Ovary (tissue), 9 donors: Measurements from ENCODE around the gene PLXNA2. TPM values are rescaled to one million over a fixed set of nuclear protein-coding genes. Genes with fewer than 3 reads are reported as not detected.

Experiments
- DNase-seq, 5 donors: peaks; one replicate each; pipeline ENCODE4 v3.0.0-alpha.2; 2019 to 2020
- H3K27ac ChIP-seq, 2 donors: fragments of 200-600 bp; one replicate each; pipeline versions ENCODE4 v1.5.1 to v1.8.0; 2019 to 2022
- H3K27me3 ChIP-seq: fragments of 200-600 bp; one replicate; pipeline ENCODE4 v1.8.0; 2022
- H3K36me3 ChIP-seq: fragments of 200-600 bp; sonication (generic); one replicate; pipeline ENCODE4 v1.5.1; 2019
- H3K4me1 ChIP-seq: one replicate; pipeline ENCODE4 v1.8.1; 2013; ENCODE audit warnings: mild to moderate bottlenecking, moderate library complexity; ENCODE audit not compliant: insufficient read depth
- H3K4me3 ChIP-seq: fragments of 200-600 bp; sonication (generic); one replicate; pipeline ENCODE4 v1.5.1; 2017
- H3K9me3 ChIP-seq, 2 donors: fragments of 200-600 bp in 1 of 2; sonication (generic) in 1 of 2; one replicate each; pipeline versions ENCODE4 v1.5.1 to v1.8.1; 2013 to 2019; ENCODE audit warnings: mild to moderate bottlenecking in 1 of 2, moderate library complexity in 1 of 2
- EP300 ChIP-seq: sonication (generic); formaldehyde crosslinking; IDR thresholded peaks from one replicate; pipeline ENCODE4 v1.6.1; 2017; ENCODE audit warnings: antibody characterized with exemption
- POLR2A ChIP-seq: fragments of 450-650 bp; IDR thresholded peaks from one replicate; pipeline ENCODE4 v1.6.1; 2017; ENCODE audit warnings: antibody characterized with exemption, mild to moderate bottlenecking, moderate library complexity
- WGBS, 3 donors: extraction: QIAGEN DNeasy Blood & Tissue Kit in 1 of 3; methylation state at CpG; one replicate each; pipeline versions ENCODE4 v1.1.5 to v1.1.7; 2013 to 2017; 5-methylcytosine and 5-hydroxymethylcytosine counted together
- intact Hi-C, 4 donors: fragments of 100-400 bp; cut with DNase I; formaldehyde crosslinking; loops; one replicate each; pipeline versions ENCODE4 v1.11.0 to v1.15.1; 2022 to 2023
- polyA plus RNA-seq, 2 donors: library from polyadenylated mRNA; stranded (reverse); fragments of 200-250 nt in 1 of 2; fragments of 350-450 nt in 1 of 2; fragmentation: Illumina TruSeq in 1 of 2; extraction: RNeasy Lipid Tissue Mini Kit (QIAGEN cat#74804) in 1 of 2; gene quantifications; one replicate each; pipeline ENCODE4 v1.2.3, GENCODE V29; 2013 to 2014
- total RNA-seq, 7 donors: library from RNA; depleted of rRNA in 2 of 7; stranded (reverse); fragments of >200 nt in 2 of 7; fragmentation: NEBNext Ultra II Directional in 3 of 7; extraction: Animal tissue kit (Norgen Biotek cat#: 25700) in 3 of 7; gene quantifications; one replicate each; pipeline versions ENCODE4 v1.1.0 to v1.2.4, GENCODE V29; 2016 to 2023
- TF ChIP-seq, protein P1 (sequence below), 3 donors: fragments of 450-650 bp in 2 of 3; fragments of 200-600 bp in 1 of 3; IDR thresholded peaks; one replicate each; pipeline versions ENCODE4 v1.5.1 to v1.8.0; 2016 to 2022; ENCODE audit warnings: antibody characterized with exemption in 3 of 3, mild to moderate bottlenecking in 1 of 3
- donor health status: DM: no; HTN: no; CAD: no; lungs with moderate emphysema.
- donor health status: DM: no; HTN: no; CAD: no.
- donor health status: Bipolar disorder and iron deficiency.
- donor health status: DM: yes; HTN: yes; CAD: no.
- donor health status: DM: no; HTN: no; CAD: no.
- donor health status: DM: yes; HTN: yes; CAD: no.

Gene PLXNA2
- total and polyA plus RNA-seq, 9 donors: 10.7 to 71.5 (median 44.0) TPM

DNA sequence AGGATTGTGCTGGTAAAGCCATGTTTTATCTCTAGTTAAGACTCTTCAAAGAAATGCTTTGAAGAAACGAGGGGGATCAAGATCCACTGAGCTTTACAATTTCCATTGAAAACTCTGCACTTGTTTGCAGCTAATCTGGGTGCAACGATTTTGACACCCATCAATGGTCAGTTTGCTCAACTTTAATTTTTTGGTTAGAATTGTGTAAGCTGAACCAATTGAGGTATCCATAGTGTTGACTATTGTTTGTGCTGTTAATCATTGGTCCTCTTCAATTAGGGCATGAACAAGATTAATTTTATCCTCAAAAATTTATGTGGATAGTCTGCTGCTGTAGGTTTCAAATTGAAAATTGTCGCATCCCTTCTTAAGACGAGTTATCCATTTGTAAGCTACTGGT lies 17.7 kb upstream of the PLXNA2 start:
- DNase-seq: no peak
- Histone ChIP-seq H3K9me3 (no peaks in the 10 kb centered on the region), H3K27ac (no peak overlapping the region), H3K4me3 (no peak overlapping the region), H3K36me3 (no peaks in the 10 kb centered on the region), H3K27me3 (no peaks in the 10 kb centered on the region), H3K4me1 (peaks cover 3% of the 10 kb centered on the region)
- no peak for TF ChIP-seq POLR2A
- TF ChIP-seq EP300: no peak
- TF ChIP-seq, protein P1, sequence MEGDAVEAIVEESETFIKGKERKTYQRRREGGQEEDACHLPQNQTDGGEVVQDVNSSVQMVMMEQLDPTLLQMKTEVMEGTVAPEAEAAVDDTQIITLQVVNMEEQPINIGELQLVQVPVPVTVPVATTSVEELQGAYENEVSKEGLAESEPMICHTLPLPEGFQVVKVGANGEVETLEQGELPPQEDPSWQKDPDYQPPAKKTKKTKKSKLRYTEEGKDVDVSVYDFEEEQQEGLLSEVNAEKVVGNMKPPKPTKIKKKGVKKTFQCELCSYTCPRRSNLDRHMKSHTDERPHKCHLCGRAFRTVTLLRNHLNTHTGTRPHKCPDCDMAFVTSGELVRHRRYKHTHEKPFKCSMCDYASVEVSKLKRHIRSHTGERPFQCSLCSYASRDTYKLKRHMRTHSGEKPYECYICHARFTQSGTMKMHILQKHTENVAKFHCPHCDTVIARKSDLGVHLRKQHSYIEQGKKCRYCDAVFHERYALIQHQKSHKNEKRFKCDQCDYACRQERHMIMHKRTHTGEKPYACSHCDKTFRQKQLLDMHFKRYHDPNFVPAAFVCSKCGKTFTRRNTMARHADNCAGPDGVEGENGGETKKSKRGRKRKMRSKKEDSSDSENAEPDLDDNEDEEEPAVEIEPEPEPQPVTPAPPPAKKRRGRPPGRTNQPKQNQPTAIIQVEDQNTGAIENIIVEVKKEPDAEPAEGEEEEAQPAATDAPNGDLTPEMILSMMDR (IDR thresholded peaks at IDR 0.05): no peak
- WGBS, 3 donors: 78 to 95% (median 89%) methylated on average over 4 of the region's 4 CpGs
- intact Hi-C loops: loop anchor here in 1 of 4 donors (10.0 kb wide), 1 partner anchor 203 kb away; no protein-coding TSS in a partner anchor

DNA sequence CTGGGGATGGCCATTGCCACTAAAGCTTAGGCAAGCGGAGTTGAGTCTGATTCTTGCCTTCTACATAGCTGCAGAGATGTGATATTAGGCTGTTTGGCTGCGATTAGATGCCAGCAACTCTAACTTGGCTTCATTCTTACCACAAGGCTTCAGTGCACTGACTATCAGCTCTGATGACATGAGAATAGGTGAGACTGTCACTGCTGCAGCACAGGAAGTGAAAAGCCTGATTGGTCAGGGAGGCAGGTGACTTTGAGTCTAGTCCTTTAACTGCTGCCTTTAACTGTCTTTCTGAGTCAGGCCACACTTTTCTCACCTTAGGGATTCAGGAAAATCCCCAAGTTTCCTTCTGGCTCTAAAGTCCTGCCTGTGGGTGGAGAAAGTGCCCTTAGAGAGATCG lies 14.1 kb upstream of the PLXNA2 start:
- Histone ChIP-seq H3K4me3 (no peak overlapping the region), H3K36me3 (no peaks in the 10 kb centered on the region), H3K27me3 (no peaks in the 10 kb centered on the region), H3K27ac (no peak overlapping the region), H3K4me1 (peaks cover under 1% of the 10 kb centered on the region), H3K9me3 (no peaks in the 10 kb centered on the region)
- 92 to 94% (median 94%) methylated on average over 3 of the region's 3 CpGs for WGBS, 3 donors
- TF ChIP-seq, protein P1 (IDR thresholded peaks at IDR 0.05): no peak
- TF ChIP-seq POLR2A (no peak), EP300 (no peak)
- DNase-seq: no peak
- intact Hi-C loops: no loop called here

DNA sequence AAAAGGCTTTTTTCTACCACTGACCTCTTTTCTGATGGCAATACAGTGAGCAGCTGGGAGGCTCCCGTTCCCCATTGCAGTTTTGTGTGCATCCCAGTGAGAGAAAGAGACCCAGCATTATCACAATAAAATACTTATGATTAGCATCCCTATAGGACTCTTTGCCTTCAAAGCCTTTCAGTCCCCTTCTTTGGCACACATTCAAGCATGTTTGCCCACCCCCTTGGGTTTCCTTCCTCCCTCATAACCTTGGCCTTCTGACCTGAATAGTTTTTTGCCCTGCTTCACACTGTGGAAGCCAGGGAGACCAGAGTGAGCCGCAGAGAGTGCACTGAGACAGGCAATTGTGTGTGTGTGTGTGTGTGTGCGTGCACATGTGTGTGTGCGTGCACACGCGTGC lies 13.2 kb upstream of the PLXNA2 start:
- no peak overlapping the region for H3K27ac ChIP-seq
- H3K4me1 ChIP-seq: peaks cover 4% of the 10 kb centered on the region
- no peak for DNase-seq
- H3K4me3 ChIP-seq: no peak overlapping the region
- intact Hi-C loops: no loop called here
- TF ChIP-seq POLR2A (no peak), EP300 (no peak)
- TF ChIP-seq, protein P1 (IDR thresholded peaks at IDR 0.05): no peak
- H3K9me3 ChIP-seq: no peaks in the 10 kb centered on the region
- 76 to 89% (median 80%) methylated on average over 6 of the region's 6 CpGs for WGBS, 3 donors
- no peaks in the 10 kb centered on the region for H3K27me3 ChIP-seq
- no peaks in the 10 kb centered on the region for H3K36me3 ChIP-seq

DNA sequence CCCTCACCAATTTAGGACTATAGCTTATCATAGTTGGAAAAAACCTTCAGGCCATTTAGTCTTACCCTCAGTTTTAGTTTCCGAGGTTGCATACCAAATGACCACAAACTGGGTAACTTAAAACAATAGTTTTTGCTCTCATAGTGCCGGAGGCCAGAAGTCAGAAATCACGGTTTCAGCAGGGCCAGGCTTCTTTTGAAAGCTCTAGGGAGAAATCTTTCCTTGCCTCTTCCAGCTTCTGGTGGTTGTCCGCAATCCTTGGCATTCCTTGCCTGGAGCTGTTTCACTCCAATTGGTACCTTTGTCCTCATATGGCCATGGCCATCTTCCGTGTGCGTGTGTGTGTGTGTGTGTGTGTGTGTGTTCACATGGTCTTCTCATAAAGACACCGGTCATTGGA lies 12.4 kb upstream of the PLXNA2 start:
- Histone ChIP-seq H3K27ac (no peak overlapping the region), H3K36me3 (no peaks in the 10 kb centered on the region), H3K9me3 (no peaks in the 10 kb centered on the region), H3K4me3 (no peak overlapping the region), H3K27me3 (no peaks in the 10 kb centered on the region), H3K4me1 (peaks cover 8% of the 10 kb centered on the region)
- TF ChIP-seq, protein P1 (IDR thresholded peaks at IDR 0.05): no peak
- no peak for TF ChIP-seq POLR2A
- TF ChIP-seq EP300: no peak
- intact Hi-C loops: no loop called here
- 77 to 90% (median 88%) methylated on average over 7 of the region's 7 CpGs for WGBS, 3 donors
- no peak for DNase-seq

DNA sequence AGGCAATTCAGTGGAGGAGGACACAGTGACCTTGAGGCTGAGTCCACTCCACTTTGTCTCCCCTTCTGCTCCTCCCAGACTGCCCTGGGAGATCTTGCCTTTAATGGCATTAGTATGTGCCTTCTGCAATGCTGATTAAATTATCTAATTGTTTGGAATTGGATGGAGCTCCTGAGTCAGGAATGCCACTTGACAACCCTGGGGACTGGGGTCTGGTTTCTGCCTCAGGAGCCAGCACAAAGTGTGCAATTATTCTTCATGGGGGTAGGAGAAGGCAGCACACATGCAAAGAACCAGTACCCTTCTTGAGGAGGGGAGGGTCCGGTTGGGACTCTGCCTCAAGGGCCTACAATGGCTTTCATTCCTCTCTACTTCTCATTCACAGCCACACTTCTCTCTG lies 11.9 kb upstream of the PLXNA2 start:
- intact Hi-C loops: no loop called here
- Histone ChIP-seq H3K4me1 (peaks cover 9% of the 10 kb centered on the region), H3K9me3 (no peaks in the 10 kb centered on the region), H3K27ac (no peak overlapping the region), H3K4me3 (no peak overlapping the region), H3K36me3 (no peaks in the 10 kb centered on the region), H3K27me3 (no peaks in the 10 kb centered on the region)
- 91 to 94% (median 93%) methylated on average over 1 of the region's 1 CpG for WGBS, 3 donors
- TF ChIP-seq, protein P1 (IDR thresholded peaks at IDR 0.05): no peak
- TF ChIP-seq POLR2A (no peak), EP300 (no peak)
- DNase-seq: no peak
